GM12864 (cell line): ENCODE results near the gene ATP6V0D1.
A peak's percentile ranks its signal among the peaks of the same experiment; 100 is the strongest.

Experiments
- DNase-seq: peaks from one replicate; pipeline ENCODE4 v3.0.0-alpha.2; 2011; ENCODE audit warnings: low read depth
- H3K4me3 ChIP-seq: 2 replicates; pipeline ENCODE4 v1.5.1; 2011; ENCODE audit warnings: mild to moderate bottlenecking, low read depth, low read length, control low read depth
- CTCF ChIP-seq: IDR thresholded peaks from 2 replicates; pipeline ENCODE4 v1.5.1; 2011; ENCODE audit warnings: low read depth, mild to moderate bottlenecking, moderate library complexity, low read length, control low read depth, inconsistent platforms; ENCODE audit errors: missing control alignments

Gene ATP6V0D1

GRCh38 chr16:67525176-67525860 lies 44.4 kb upstream of the ATP6V0D1 start:
- DNase-seq = no peak
- no peak overlapping the region for H3K4me3 ChIP-seq
- TF ChIP-seq CTCF = no peak

DNA sequence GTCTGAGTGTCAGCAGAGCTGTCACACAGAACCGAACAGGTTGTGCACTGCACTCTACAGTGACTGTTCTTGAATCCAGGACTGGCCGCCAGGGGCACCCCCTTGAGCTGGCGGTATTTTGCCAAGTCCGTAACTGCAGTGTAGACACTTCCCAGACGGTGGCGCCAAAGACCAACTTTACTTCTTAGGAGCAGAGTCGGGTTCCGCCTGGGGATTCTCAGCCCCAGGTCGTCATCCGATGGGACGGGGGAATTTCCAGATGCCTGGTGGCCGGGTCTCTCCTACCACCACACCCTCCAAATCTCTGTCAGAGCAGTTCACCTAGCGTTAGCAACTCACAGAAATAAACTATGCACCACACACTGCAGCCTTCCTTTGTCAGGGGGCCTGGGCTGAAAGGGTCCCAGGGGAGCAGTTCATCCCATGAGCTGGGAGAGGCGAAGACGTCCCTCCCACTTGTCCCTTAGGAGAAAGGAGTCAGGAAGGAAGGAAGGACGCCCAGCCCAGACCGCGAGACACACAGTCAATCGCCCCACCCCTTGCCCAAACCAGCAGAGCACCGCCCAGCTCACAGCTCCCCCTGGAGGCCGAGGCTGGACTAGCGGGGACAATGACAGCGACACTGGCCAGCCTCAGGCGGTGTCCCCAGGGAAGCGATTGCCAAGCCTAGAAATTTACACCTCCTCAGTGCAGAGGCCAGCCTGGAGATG lies 40.3 kb upstream of the ATP6V0D1 start:
- TF ChIP-seq CTCF = peak; percentile 99
- peak overlapping the region; percentile 49 for H3K4me3 ChIP-seq
- peak; percentile 90 for DNase-seq

DNA sequence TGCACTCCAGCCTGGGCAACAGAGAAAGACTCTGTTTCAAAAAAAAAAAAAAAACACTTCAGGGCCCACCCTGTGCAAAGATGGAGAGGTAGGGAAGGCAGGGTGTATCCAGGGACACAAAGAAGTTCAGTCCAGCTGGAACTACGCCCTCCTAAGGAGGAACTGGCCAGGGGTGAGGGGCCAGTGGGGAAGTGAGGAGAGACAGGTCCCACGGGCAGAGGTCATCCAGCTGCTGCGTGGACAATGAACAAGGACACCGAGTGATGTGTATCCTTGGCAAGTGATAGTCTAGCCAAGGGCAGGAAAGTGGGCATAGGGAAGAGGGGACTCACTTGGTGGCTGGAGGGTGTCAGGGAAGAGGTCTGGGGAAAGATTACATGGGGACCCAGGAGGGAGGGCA lies 38.3 kb upstream of the ATP6V0D1 start:
- DNase-seq = no peak
- TF ChIP-seq CTCF = no peak
- peak overlapping the region; percentile 47 for H3K4me3 ChIP-seq

DNA sequence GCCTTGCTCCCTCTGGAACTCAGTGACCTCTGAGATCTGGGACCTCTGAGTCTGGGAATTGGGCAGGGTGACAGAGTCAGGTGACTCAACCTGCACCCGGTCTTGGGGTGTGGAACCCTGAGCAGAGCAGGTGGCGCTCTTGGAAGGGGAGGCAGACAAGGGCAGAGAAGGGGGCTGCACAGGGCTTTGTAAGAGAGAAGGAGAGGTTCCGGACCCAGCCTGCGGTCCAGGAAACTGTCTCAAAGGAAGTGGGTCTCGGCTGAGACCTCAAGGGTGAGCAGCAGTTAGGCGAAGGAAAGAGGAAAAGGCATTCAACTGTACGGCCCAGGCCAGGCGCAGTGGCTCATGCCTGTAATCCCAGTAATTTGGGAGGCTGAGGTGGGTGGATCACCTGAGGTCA lies 37.7 kb upstream of the ATP6V0D1 start:
- TF ChIP-seq CTCF = no peak

GRCh38 chr16:67517661-67518423 lies 36.9 kb upstream of the ATP6V0D1 start:
- H3K4me3 ChIP-seq = peak overlapping the region; percentile 47
- DNase-seq = peak; percentile 64

More for the DNA sequence above, 37.7 kb upstream of the ATP6V0D1 start:
- H3K4me3 ChIP-seq = peak overlapping the region; percentile 47
- DNase-seq = no peak

DNA sequence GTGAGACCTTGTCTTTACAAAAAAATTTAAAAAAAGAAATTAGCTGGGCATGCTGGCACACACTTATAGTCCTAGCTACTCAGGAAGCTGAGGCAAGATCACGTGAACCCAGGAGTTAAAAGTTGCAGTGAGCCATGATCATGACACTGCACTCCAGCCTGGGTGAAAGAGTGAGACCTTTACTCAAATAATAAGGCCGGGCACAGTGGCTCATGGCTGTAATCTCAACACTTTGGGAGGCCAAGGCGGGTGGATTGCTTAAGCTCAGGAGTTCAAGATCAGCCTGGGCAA lies 36.1 kb upstream of the ATP6V0D1 start:
- DNase-seq = no peak
- no peak for TF ChIP-seq CTCF
- H3K4me3 ChIP-seq = no peak overlapping the region

More at GRCh38 chr16:67517661-67518423, 36.9 kb upstream of the ATP6V0D1 start:
- no peak for TF ChIP-seq CTCF
